Transverse colon (tissue), 4 donors: ENCODE results near the gene IL18BP. TPM values are rescaled to one million over a fixed set of nuclear protein-coding genes. Genes with fewer than 3 reads are reported as not detected.

Experiments
- DNase-seq: peaks from one replicate; pipeline ENCODE4 v3.0.0-alpha.2; 2019
- H3K27ac ChIP-seq, 4 donors: fragments of 200-600 bp; sonication (generic); 2 replicates each; pipeline ENCODE4 v1.5.1; 2016 to 2018; ENCODE audit warnings: inconsistent platforms in 4 of 4
- H3K27me3 ChIP-seq: fragments of 200-600 bp; sonication (generic); 2 replicates; pipeline ENCODE4 v1.5.1; 2017; ENCODE audit warnings: inconsistent platforms
- H3K36me3 ChIP-seq, 4 donors: fragments of 200-600 bp; sonication (generic); 2 replicates each; pipeline ENCODE4 v1.5.1; 2017 to 2019; ENCODE audit warnings: inconsistent platforms in 4 of 4
- H3K4me1 ChIP-seq, 4 donors: fragments of 200-600 bp; sonication (generic); 2 replicates each; pipeline ENCODE4 v1.5.1; 2017 to 2020; ENCODE audit warnings: inconsistent platforms in 4 of 4
- H3K4me3 ChIP-seq, 4 donors: fragments of 200-600 bp; sonication (generic); 1 replicate in 1 of 4; 2 replicates in 3 of 4; pipeline versions ENCODE4 v1.5.1 to v1.6.1; 2017 to 2019; ENCODE audit warnings: inconsistent platforms in 4 of 4
- H3K9me3 ChIP-seq, 2 donors: fragments of 200-600 bp; sonication (generic); 2 replicates each; pipeline ENCODE4 v1.5.1; 2017 to 2019; ENCODE audit warnings: inconsistent platforms in 2 of 2
- CTCF ChIP-seq, 5 experiments: fragments of 200-600 bp in 3 of 5; fragments of 450-650 bp in 2 of 5; sonication (generic) in 3 of 5; IDR thresholded peaks; 1 replicate in 2 of 5; 2 replicates in 3 of 5; pipeline ENCODE4 v1.5.1; 2016 to 2017; ENCODE audit warnings: antibody characterized with exemption in 5 of 5, inconsistent platforms in 3 of 5, mild to moderate bottlenecking in 2 of 5, moderate library complexity in 1 of 5
- EP300 ChIP-seq: sonication (generic); formaldehyde crosslinking; IDR thresholded peaks from one replicate; pipeline ENCODE4 v1.6.1; 2017; ENCODE audit warnings: antibody characterized with exemption, low read depth
- POLR2A ChIP-seq: fragments of 450-650 bp; IDR thresholded peaks from one replicate; pipeline ENCODE4 v1.6.1; 2016; ENCODE audit warnings: antibody characterized with exemption, mild to moderate bottlenecking, moderate library complexity
- POLR2AphosphoS5 ChIP-seq, 3 donors: sonication (generic); formaldehyde crosslinking; IDR thresholded peaks; one replicate each; pipeline ENCODE4 v1.6.1; 2016; ENCODE audit warnings: antibody characterized with exemption in 3 of 3
- WGBS, 2 donors: methylation state at CpG; one replicate each; pipeline ENCODE4 v1.1.5; 2018; ENCODE audit warnings: low coverage in 1 of 2; 5-methylcytosine and 5-hydroxymethylcytosine counted together
- in situ Hi-C, 4 donors: fragments of 200-750 bp; cut with MboI; loops; one replicate each; pipeline versions ENCODE4 v1.15.0 to v1.15.1; 2017; ENCODE audit warnings: low sequenced_read_pairs in 3 of 4, low pct_ligation_motif_present in 1 of 4, low pct_unique_long_range_greater_than_20kb in 1 of 4
- intact Hi-C: fragments of 100-400 bp; cut with DNase I; formaldehyde crosslinking; loops from one replicate; pipeline ENCODE4 v1.15.1; 2023; ENCODE audit warnings: low total_unique reads
- total RNA-seq, 4 donors: library from RNA; depleted of rRNA; stranded (reverse); fragments of >200 nt; gene quantifications; one replicate each; pipeline ENCODE4 v1.1.0, GENCODE V29; 2016

IL18BP gene
- total RNA-seq, 4 donors from 2014 or later, result 7.4 to 29.9 (median 14.5) TPM

- no peaks in the 10 kb centered on the region for H3K9me3 ChIP-seq
- TF ChIP-seq POLR2AphosphoS5 (IDR thresholded peaks at IDR 0.05), result no peak
- TF ChIP-seq EP300, result no peak
- TF ChIP-seq POLR2A, result no peak
- no peak for TF ChIP-seq CTCF (IDR thresholded peaks at IDR 0.05)
- no peak overlapping the region for H3K27ac ChIP-seq
- 78 to 79% methylated on average over 2 of the region's 2 CpGs for WGBS, 2 donors
- no peak for DNase-seq
- H3K4me1 ChIP-seq, result peaks cover 0 to 6% (median 4%) of the 10 kb centered on the region in 4 donors
- intact Hi-C loops, result no loop called here
- in situ Hi-C loops, result loop anchor here in 3 of 4 donors (25.0 kb wide), 1 partner anchor 426 kb away; no protein-coding TSS in a partner anchor
- no peaks in the 10 kb centered on the region for H3K27me3 ChIP-seq
- no peak overlapping the region for H3K4me3 ChIP-seq
- H3K36me3 ChIP-seq, result peaks cover 0 to 27% (median 0%) of the 10 kb centered on the region in 4 donors
Measured at GRCh38 chr11:71986131-71986530, 12.6 kb upstream of the IL18BP start.

DNA sequence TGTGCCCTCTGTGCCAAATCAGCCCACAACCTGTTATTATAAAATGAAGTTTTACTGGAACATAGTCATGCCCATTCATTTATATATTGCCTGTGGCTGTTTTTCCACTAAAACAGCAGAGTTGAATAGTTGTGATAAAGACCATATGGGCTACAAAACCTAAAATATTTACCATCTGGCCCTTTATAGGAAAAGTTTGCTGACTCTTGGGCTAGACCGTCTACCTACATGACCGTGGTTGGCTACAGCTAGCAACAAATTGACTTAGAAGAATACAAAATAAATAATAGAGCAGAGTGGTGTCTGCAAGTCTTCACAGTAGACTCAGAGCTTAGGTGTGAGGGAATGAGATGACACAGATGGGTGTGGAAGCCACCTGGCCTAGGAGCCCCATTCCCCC, 11.2 kb upstream of the IL18BP start:
- Histone ChIP-seq H3K27me3 (no peaks in the 10 kb centered on the region), H3K4me3 (no peak overlapping the region), H3K27ac (peak overlapping the region in 3 of 4 donors; percentile 35 to 65 (median 41)), H3K9me3 (no peaks in the 10 kb centered on the region), H3K36me3 (peaks cover 0 to 29% (median 0%) of the 10 kb centered on the region in 4 donors), H3K4me1 (peaks cover 0 to 6% (median 4%) of the 10 kb centered on the region in 4 donors)
- DNase-seq, result no peak
- intact Hi-C loops (no loop called here), in situ Hi-C loops (loop anchor here in 3 of 4 donors (25.0 kb wide), 1 partner anchor 425 kb away; no protein-coding TSS in a partner anchor)
- TF ChIP-seq POLR2AphosphoS5 (IDR thresholded peaks at IDR 0.05), result no peak
- no peak for TF ChIP-seq CTCF (IDR thresholded peaks at IDR 0.05)
- TF ChIP-seq POLR2A, result no peak
- TF ChIP-seq EP300, result no peak
- WGBS, 2 donors, result 0 to 61% methylated on average over 1 to 2 of the region's 2 CpGs

GRCh38 chr11:71988050-71988449, 10.7 kb upstream of the IL18BP start:
- Histone ChIP-seq H3K4me1 (peaks cover 0 to 6% (median 4%) of the 10 kb centered on the region in 4 donors), H3K27ac (peak overlapping the region in 3 of 4 donors; percentile 35 to 65 (median 41)), H3K36me3 (peaks cover 0 to 24% (median 0%) of the 10 kb centered on the region in 4 donors), H3K4me3 (no peak overlapping the region), H3K9me3 (no peaks in the 10 kb centered on the region), H3K27me3 (no peaks in the 10 kb centered on the region)
- no peak for DNase-seq
- WGBS, 2 donors, result 50 to 69% methylated on average over 2 to 3 of the region's 3 CpGs
- TF ChIP-seq POLR2A (no peak), POLR2AphosphoS5 (IDR thresholded peaks at IDR 0.05) (no peak), EP300 (no peak), CTCF (IDR thresholded peaks at IDR 0.05) (no peak)
- in situ Hi-C loops, result loop anchor here in 3 of 4 donors (25.0 kb wide), 1 partner anchor 424 kb away; no protein-coding TSS in a partner anchor
- intact Hi-C loops, result no loop called here

GRCh38 chr11:71990701-71991100, 8.0 kb upstream of the IL18BP start:
- WGBS, 2 donors, result 0 to 70% methylated on average over 1 to 3 of the region's 3 CpGs
- no peak for TF ChIP-seq EP300
- no peak for TF ChIP-seq POLR2A
- no peak for TF ChIP-seq POLR2AphosphoS5 (IDR thresholded peaks at IDR 0.05)
- no peak for TF ChIP-seq CTCF (IDR thresholded peaks at IDR 0.05)
- H3K27ac ChIP-seq, result no peak overlapping the region
- in situ Hi-C loops, result loop anchor here in 3 of 4 donors (25.0 kb wide), 1 partner anchor 422 kb away; no protein-coding TSS in a partner anchor
- H3K9me3 ChIP-seq, result no peaks in the 10 kb centered on the region
- no peaks in the 10 kb centered on the region for H3K27me3 ChIP-seq
- H3K4me1 ChIP-seq, result peaks cover 0 to 6% (median 4%) of the 10 kb centered on the region in 4 donors
- no peak for DNase-seq
- no peak overlapping the region for H3K4me3 ChIP-seq
- intact Hi-C loops, result no loop called here
- peaks cover 0 to 10% (median 0%) of the 10 kb centered on the region in 4 donors for H3K36me3 ChIP-seq
